Esophagus mucosa (tissue), 1 donor: ENCODE measurements around the gene MTHFSD. TPM values are rescaled to one million over a fixed set of nuclear protein-coding genes. Genes with fewer than 3 reads are reported as not detected.

ENCODE experiments used
- ATAC-seq: fragments of 200-7000 bp; cut with Tn5 transposase; one replicate; pipeline ENCODE4 v1.9.1; 2020
- total RNA-seq: library from RNA; stranded (reverse); gene quantifications from one replicate; pipeline ENCODE4 v1.2.4, GENCODE V29; 2023
- donor health status: DM: yes; HTN: yes; CAD: no.

The MTHFSD gene
- total RNA-seq, 1 donor from 2014 or later: 11.2 TPM

- ATAC-seq: no peak
Observed at GRCh38 chr16:86512860-86513470, 42.1 kb downstream of the MTHFSD start.

- no peak for ATAC-seq
Observed at GRCh38 chr16:86512301-86512859, 42.7 kb downstream of the MTHFSD start.

- no peak for ATAC-seq
Observed at GRCh38 chr16:86511317-86512161, 43.5 kb downstream of the MTHFSD start.

GRCh38 chr16:86510465-86511261, 44.4 kb downstream of the MTHFSD start, which contains the start of gene FOXF1:
Gene FOXF1 (plus strand): TSS chr16:86510527. CDS start chr16:86510570, 43 bp downstream.
- no peak for ATAC-seq

GRCh38 chr16:86509759-86510464, 45.1 kb downstream of the MTHFSD start:
- peak; percentile 30 for ATAC-seq

- peak; percentile 37 for ATAC-seq
Observed at GRCh38 chr16:86508947-86509758, 45.9 kb downstream of the MTHFSD start.

GRCh38 chr16:86508028-86508946, 46.7 kb downstream of the MTHFSD start:
- ATAC-seq: no peak

GRCh38 chr16:86507173-86508027, 47.6 kb downstream of the MTHFSD start:
- ATAC-seq: no peak

- ATAC-seq: no peak
Observed at GRCh38 chr16:86505899-86506864, 48.9 kb downstream of the MTHFSD start.

- ATAC-seq: no peak
Observed at GRCh38 chr16:86505185-86505898, 49.7 kb downstream of the MTHFSD start.

- ATAC-seq: no peak
Observed at GRCh38 chr16:86504315-86505184, 50.5 kb downstream of the MTHFSD start.

- no peak for ATAC-seq
Observed at GRCh38 chr16:86503830-86504229, 51.2 kb downstream of the MTHFSD start.

GRCh38 chr16:86502856-86503748, 51.9 kb downstream of the MTHFSD start:
- no peak for ATAC-seq

GRCh38 chr16:86501989-86502855, 52.8 kb downstream of the MTHFSD start:
- ATAC-seq: no peak
